NT2/D1 (cell line): ENCODE measurements around the gene TAMALIN.

Experiments used
- DNase-seq: peaks from one replicate; pipeline ENCODE4 v3.0.0-alpha.2; 2011; ENCODE audit warnings: low read depth, low spot score
- H3K27me3 ChIP-seq: 2 replicates; pipeline ENCODE4 v1.6.0; 2011; ENCODE audit warnings: mild to moderate bottlenecking; ENCODE audit not compliant: insufficient read length, insufficient read depth
- H3K36me3 ChIP-seq: 2 replicates; pipeline ENCODE4 v1.6.1; 2011; ENCODE audit warnings: mild to moderate bottlenecking, low read length, mixed read lengths; ENCODE audit not compliant: insufficient read depth, insufficient read length
- H3K4me1 ChIP-seq: 2 replicates; pipeline ENCODE4 v1.5.1; 2011; ENCODE audit not compliant: insufficient read depth, insufficient read length
- H3K4me3 ChIP-seq: 2 replicates; pipeline ENCODE4 v1.5.1; 2011; ENCODE audit warnings: low read depth; ENCODE audit not compliant: insufficient read length
- H3K9ac ChIP-seq: 2 replicates; pipeline ENCODE4 v1.6.0; 2011; ENCODE audit warnings: low read depth; ENCODE audit not compliant: insufficient read length
- H3K9me3 ChIP-seq: 2 replicates; pipeline ENCODE4 v1.5.1; 2011; ENCODE audit warnings: mild to moderate bottlenecking, low read length; ENCODE audit not compliant: insufficient read depth
- SUZ12 ChIP-seq: IDR thresholded peaks from 2 replicates; pipeline ENCODE4 v1.6.1; 2011; ENCODE audit not compliant: insufficient read length, insufficient read depth; ENCODE audit errors: extremely low read depth
- YY1 ChIP-seq: IDR thresholded peaks from 2 replicates; pipeline ENCODE4 v1.6.1; 2011; ENCODE audit not compliant: insufficient read length, insufficient read depth
- ZNF274 ChIP-seq: IDR thresholded peaks from 2 replicates; pipeline ENCODE4 v1.6.1; 2011; ENCODE audit warnings: mild to moderate bottlenecking, low read depth, low read length

The TAMALIN gene

DNA sequence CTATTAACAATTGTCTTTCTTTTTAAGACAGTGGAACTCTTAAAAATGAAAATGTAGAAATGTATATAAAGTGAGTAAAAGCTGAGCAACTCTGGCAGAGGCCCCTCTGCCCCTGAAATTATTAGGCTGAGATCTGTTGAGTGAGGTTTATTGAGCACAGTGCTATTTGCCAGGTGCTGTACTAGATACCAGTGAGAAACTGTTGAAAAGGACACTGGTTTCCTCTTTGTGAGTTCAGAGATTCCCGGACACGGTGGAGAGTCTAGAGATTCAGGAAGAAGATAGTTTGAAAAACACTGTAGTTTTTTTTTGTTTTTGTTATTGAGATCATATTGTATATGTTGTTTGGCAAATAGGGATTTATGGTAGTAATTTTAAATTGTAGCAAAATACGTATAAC lies 44.0 kb upstream of the TAMALIN start:
- no peak overlapping the region for H3K4me3 ChIP-seq
- no peak for DNase-seq
- H3K9ac ChIP-seq: no peak overlapping the region
- H3K27me3 ChIP-seq: no peaks in the 10 kb centered on the region
- no peak for TF ChIP-seq ZNF274
- TF ChIP-seq YY1: no peak
- no peak for TF ChIP-seq SUZ12
- peaks cover 6% of the 10 kb centered on the region for H3K9me3 ChIP-seq
- peaks cover 24% of the 10 kb centered on the region for H3K36me3 ChIP-seq
- no peaks in the 10 kb centered on the region for H3K4me1 ChIP-seq

DNA sequence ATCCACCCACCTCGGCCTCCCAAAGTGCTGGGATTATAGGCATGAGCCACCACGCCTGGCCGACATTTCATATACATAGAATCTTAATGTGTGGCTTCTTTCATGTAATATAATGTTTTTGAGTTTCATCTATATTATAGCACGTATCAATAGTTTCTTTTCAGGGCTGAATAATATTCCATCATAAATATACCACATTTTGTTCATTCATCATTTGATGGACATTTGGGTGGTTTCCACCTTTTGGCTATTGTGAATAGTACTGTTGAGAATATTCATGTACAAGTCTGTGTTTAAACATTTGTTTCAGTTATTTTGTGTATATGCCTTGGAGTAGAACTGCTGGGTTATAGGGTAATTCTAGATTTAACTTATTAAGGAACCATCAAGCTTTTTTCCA lies 43.3 kb upstream of the TAMALIN start:
- no peak overlapping the region for H3K9ac ChIP-seq
- H3K36me3 ChIP-seq: peaks cover 24% of the 10 kb centered on the region
- no peaks in the 10 kb centered on the region for H3K27me3 ChIP-seq
- no peaks in the 10 kb centered on the region for H3K4me1 ChIP-seq
- TF ChIP-seq ZNF274 (no peak), YY1 (no peak), SUZ12 (no peak)
- H3K9me3 ChIP-seq: peaks cover 6% of the 10 kb centered on the region
- DNase-seq: no peak
- H3K4me3 ChIP-seq: no peak overlapping the region

DNA sequence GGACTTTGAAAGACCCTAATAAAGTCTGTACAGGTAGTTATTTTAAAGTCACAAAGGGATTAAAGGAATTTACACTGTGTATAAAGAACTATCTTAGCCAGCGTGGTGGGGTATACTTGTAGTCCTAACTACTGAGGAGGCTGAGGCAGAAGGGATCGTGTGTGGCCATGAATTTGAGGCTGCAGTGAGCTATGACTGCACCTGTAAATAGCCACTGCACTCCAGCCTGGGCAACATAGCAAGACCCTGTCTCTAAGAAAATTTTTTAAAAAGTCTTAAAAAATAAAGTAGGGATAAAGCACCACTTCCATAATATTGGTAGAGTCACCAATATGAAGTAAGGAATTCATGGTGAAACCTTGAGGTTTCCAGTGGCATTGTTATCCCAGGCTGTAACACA lies 37.1 kb upstream of the TAMALIN start:
- H3K4me1 ChIP-seq: peaks cover 3% of the 10 kb centered on the region
- H3K9ac ChIP-seq: no peak overlapping the region
- no peaks in the 10 kb centered on the region for H3K27me3 ChIP-seq
- peaks cover 4% of the 10 kb centered on the region; the same call in 1 of the 2 replicates for H3K9me3 ChIP-seq
- no peak for DNase-seq
- no peak overlapping the region for H3K4me3 ChIP-seq
- no peak for TF ChIP-seq ZNF274
- no peak for TF ChIP-seq YY1
- no peak for TF ChIP-seq SUZ12
- H3K36me3 ChIP-seq: no peaks in the 10 kb centered on the region

DNA sequence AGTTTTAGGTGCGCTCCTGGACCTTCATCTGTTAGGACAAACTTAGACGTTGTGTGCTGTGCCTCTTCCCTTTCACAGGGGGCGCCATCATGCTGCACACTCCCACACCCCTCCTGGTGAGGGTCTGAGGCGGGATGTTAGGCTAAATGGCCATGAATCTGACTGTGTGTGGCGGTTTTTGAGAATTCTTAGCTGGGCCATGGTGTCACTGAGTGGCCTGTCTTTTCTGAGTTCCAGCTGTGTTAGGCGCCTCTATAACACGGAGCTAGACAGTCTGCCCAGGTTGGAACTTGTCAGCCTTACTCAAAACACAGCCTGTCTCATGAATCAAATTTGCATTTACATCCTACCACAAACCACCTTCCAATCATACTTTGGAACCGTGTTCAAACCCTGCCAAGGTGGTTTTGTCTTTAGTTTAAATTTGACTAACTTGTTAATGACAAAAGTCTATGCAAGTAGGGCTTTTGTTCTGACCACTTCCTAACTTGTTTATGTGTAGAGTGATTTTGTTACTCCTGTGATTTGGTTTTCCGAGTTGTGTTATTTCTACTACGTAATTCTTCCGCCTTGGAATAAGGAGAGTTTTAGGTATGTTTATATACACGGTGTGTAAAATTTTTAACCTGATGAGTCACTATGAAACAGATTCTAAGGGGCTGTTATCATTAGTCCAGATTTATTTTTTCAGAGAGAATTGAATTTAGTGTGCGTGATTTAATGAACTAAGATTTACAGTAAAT lies 35.7 kb upstream of the TAMALIN start:
- H3K9ac ChIP-seq: no peak overlapping the region
- H3K4me3 ChIP-seq: no peak overlapping the region
- no peaks in the 10 kb centered on the region for H3K9me3 ChIP-seq
- H3K36me3 ChIP-seq: peaks cover 11% of the 10 kb centered on the region
- TF ChIP-seq ZNF274: no peak
- H3K27me3 ChIP-seq: no peaks in the 10 kb centered on the region
- no peak for DNase-seq
- peaks cover 5% of the 10 kb centered on the region for H3K4me1 ChIP-seq

DNA sequence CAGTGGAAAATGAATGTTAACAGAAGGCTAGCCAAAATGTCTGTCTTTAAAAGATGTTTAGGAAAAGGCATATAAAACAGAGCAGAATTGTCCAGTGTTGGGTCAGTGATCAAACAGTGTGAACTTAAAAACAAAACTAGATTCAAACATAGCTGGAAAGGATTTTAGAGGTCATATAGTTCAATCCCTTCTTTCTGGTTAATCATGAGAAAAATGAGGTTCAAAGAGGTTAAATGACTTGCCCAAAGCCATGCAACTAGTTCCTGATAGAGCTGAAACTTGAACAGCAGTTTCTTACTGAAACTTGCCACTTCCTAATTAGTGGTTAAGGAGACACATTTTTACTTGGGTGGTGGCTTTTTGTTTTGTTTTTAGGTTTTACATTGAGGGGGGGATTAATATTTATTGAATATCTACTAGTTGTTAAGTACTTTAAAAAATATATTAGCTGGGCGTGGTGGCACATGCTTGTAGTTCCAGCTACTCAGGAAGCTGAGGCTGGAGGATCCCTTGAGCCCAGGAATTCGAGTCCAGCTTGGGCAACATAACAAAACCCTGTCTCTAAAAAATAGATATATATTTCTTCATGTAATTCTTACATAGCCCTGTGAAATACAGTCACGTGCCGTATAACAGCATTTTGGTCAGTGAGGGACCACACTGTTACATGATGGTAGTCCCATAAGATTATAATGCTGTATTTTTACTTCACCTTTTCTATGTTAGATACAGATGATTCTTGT lies 34.9 kb upstream of the TAMALIN start:
- TF ChIP-seq ZNF274 (no peak), YY1 (no peak), SUZ12 (no peak)
- peaks cover 5% of the 10 kb centered on the region for H3K4me1 ChIP-seq
- DNase-seq: no peak
- H3K4me3 ChIP-seq: no peak overlapping the region
- no peak overlapping the region for H3K9ac ChIP-seq
- H3K36me3 ChIP-seq: peaks cover 18% of the 10 kb centered on the region
- H3K27me3 ChIP-seq: no peaks in the 10 kb centered on the region
- H3K9me3 ChIP-seq: no peaks in the 10 kb centered on the region

- Histone ChIP-seq H3K4me3 (no peak overlapping the region), H3K9me3 (no peaks in the 10 kb centered on the region), H3K27me3 (no peaks in the 10 kb centered on the region), H3K36me3 (peaks cover 21% of the 10 kb centered on the region), H3K9ac (no peak overlapping the region), H3K4me1 (peaks cover 5% of the 10 kb centered on the region)
- no peak for DNase-seq
- no peak for TF ChIP-seq YY1
- no peak for TF ChIP-seq SUZ12
- TF ChIP-seq ZNF274: no peak
Observed at GRCh38 chr12:51972422-51972812, 34.3 kb upstream of the TAMALIN start.

DNA sequence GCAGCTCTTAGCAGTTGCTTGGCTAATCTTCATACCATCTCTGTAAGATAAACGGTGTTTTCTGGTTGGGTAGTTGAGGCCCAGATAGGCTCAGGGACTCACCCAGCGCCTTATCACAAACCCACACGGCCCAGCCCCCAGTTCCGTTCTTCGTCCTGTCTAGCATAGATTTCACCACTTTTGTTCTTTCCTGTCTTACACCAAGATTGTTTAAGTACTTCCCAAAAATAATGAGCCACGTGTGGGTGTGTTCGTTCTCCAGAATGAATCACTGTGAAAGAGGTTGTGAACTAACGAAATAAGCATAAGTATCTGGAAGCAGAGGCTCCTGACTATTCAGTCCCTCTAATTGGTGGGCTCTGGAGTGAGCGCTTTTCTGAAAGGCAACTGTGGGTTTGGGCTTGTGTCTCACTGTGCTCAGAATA lies 33.9 kb upstream of the TAMALIN start:
- H3K27me3 ChIP-seq: no peaks in the 10 kb centered on the region
- no peak for TF ChIP-seq ZNF274
- TF ChIP-seq YY1: no peak
- TF ChIP-seq SUZ12: no peak
- H3K4me3 ChIP-seq: no peak overlapping the region
- H3K36me3 ChIP-seq: peaks cover 25% of the 10 kb centered on the region
- peaks cover 5% of the 10 kb centered on the region for H3K4me1 ChIP-seq
- no peak for DNase-seq
- H3K9ac ChIP-seq: no peak overlapping the region
- H3K9me3 ChIP-seq: no peaks in the 10 kb centered on the region

DNA sequence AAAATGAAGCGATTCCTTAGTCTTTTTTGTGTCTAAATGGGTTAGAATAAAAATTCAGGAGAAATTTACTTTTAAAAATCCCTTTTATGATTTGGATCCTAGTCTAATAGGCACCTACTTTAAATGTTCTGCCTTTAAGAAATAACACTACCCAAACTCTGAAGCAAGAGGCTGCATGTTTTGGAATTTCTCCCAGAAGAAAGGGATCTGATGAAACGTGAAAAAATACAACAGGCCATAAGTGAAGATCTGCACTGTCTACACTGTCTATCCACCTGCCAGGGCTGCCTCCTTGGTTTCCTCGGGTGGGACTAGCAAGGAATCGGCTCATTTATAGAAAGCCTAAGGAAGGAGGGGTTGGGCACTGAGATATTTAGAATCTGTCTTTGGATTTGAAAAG lies 33.2 kb upstream of the TAMALIN start:
- H3K9ac ChIP-seq: no peak overlapping the region
- H3K36me3 ChIP-seq: peaks cover 29% of the 10 kb centered on the region
- no peaks in the 10 kb centered on the region for H3K27me3 ChIP-seq
- TF ChIP-seq ZNF274: no peak
- no peak for TF ChIP-seq SUZ12
- TF ChIP-seq YY1: no peak
- DNase-seq: no peak
- H3K4me3 ChIP-seq: no peak overlapping the region
- peaks cover 5% of the 10 kb centered on the region for H3K4me1 ChIP-seq
- no peaks in the 10 kb centered on the region for H3K9me3 ChIP-seq
